ENCODE data around the gene ZC3H11A.
"Not testable (repeated sequence)": the region's sequence is repeated elsewhere in the genome, so short reads cannot be mapped to it uniquely, and the experiment has no call there.

GRCh38 chr1:203793561-203793960 is 1.9 kb upstream of the ZC3H11A start:
- TF ChIP-seq POLR2A, NFE2L2, MAFK (IDR thresholded peaks at IDR 0.05; ENCODE audit: low read depth, low read length): not testable (repeated sequence)
- TF ChIP-seq, protein P1, sequence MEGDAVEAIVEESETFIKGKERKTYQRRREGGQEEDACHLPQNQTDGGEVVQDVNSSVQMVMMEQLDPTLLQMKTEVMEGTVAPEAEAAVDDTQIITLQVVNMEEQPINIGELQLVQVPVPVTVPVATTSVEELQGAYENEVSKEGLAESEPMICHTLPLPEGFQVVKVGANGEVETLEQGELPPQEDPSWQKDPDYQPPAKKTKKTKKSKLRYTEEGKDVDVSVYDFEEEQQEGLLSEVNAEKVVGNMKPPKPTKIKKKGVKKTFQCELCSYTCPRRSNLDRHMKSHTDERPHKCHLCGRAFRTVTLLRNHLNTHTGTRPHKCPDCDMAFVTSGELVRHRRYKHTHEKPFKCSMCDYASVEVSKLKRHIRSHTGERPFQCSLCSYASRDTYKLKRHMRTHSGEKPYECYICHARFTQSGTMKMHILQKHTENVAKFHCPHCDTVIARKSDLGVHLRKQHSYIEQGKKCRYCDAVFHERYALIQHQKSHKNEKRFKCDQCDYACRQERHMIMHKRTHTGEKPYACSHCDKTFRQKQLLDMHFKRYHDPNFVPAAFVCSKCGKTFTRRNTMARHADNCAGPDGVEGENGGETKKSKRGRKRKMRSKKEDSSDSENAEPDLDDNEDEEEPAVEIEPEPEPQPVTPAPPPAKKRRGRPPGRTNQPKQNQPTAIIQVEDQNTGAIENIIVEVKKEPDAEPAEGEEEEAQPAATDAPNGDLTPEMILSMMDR (conservative IDR thresholded peaks at IDR 0.05; ENCODE audit: low read depth, low read length), result not testable (repeated sequence)
